Stomach (tissue), 9 donors: ENCODE data around the gene C10orf105. TPM values are rescaled to one million over a fixed set of nuclear protein-coding genes. Genes with fewer than 3 reads are reported as not detected.

Experiments
- DNase-seq, 2 donors: peaks; one replicate each; pipeline versions ENCODE4 v3.0.0 to v3.0.0-alpha.2; 2013 to 2019
- H3K27ac ChIP-seq, 5 donors: fragments of 200-600 bp in 4 of 5; sonication (generic) in 4 of 5; one replicate each; pipeline ENCODE4 v1.5.1; 2013 to 2019; ENCODE audit warnings: mild to moderate bottlenecking in 1 of 5, moderate library complexity in 1 of 5
- H3K27me3 ChIP-seq, 3 donors: fragments of 200-600 bp; sonication (generic); one replicate each; pipeline ENCODE4 v1.5.1; 2017 to 2019; ENCODE audit warnings: mixed run types in 1 of 3
- H3K36me3 ChIP-seq, 4 donors: fragments of 200-600 bp; sonication (generic); 1 replicate in 3 of 4; 2 replicates in 1 of 4; pipeline ENCODE4 v1.5.1; 2016 to 2019
- H3K4me1 ChIP-seq, 4 donors: fragments of 200-600 bp; sonication (generic); one replicate each; pipeline ENCODE4 v1.5.1; 2016 to 2019
- H3K4me3 ChIP-seq, 4 donors: fragments of 200-600 bp; sonication (generic) in 3 of 4; one replicate each; pipeline ENCODE4 v1.5.1; 2016 to 2019; ENCODE audit warnings: mild to moderate bottlenecking in 1 of 4
- H3K9me3 ChIP-seq, 4 donors: fragments of 200-600 bp; sonication (generic); one replicate each; pipeline ENCODE4 v1.5.1; 2016 to 2019
- CTCF ChIP-seq, 7 experiments: fragments of 450-650 bp in 4 of 7; fragments of 200-600 bp in 3 of 7; sonication (generic) in 3 of 7; IDR thresholded peaks; one replicate each; pipeline ENCODE4 v1.5.1; 2016 to 2019; ENCODE audit warnings: antibody characterized with exemption in 7 of 7, control low read depth in 2 of 7, mild to moderate bottlenecking in 1 of 7
- EP300 ChIP-seq: sonication (generic); formaldehyde crosslinking; IDR thresholded peaks from one replicate; pipeline ENCODE4 v1.6.1; 2017; ENCODE audit warnings: antibody characterized with exemption
- POLR2A ChIP-seq, 4 donors: fragments of 450-650 bp; IDR thresholded peaks; one replicate each; pipeline ENCODE4 v1.6.1; 2016; ENCODE audit warnings: antibody characterized with exemption in 4 of 4, control low read depth in 2 of 4, mild to moderate bottlenecking in 1 of 4, moderate library complexity in 1 of 4
- POLR2AphosphoS5 ChIP-seq, 3 donors: sonication (generic); formaldehyde crosslinking; IDR thresholded peaks; one replicate each; pipeline ENCODE4 v1.6.1; 2016; ENCODE audit warnings: antibody characterized with exemption in 3 of 3
- WGBS, 5 donors: extraction: QIAGEN DNeasy Blood & Tissue Kit in 3 of 5; methylation state at CpG; one replicate each; pipeline versions ENCODE4 v1.1.5 to v1.1.7; 2013 to 2018; 5-methylcytosine and 5-hydroxymethylcytosine counted together
- intact Hi-C: fragments of 100-400 bp; cut with DNase I; formaldehyde crosslinking; loops from one replicate; pipeline ENCODE4 v1.15.1; 2023; ENCODE audit warnings: low total_unique reads
- polyA plus RNA-seq, 3 donors: library from polyadenylated mRNA; stranded (reverse); fragments of 200-250 nt; gene quantifications; one replicate each; pipeline ENCODE4 v1.2.3, GENCODE V29; 2013
- total RNA-seq, 5 donors: library from RNA; depleted of rRNA; stranded (reverse); fragments of >200 nt; gene quantifications; one replicate each; pipeline versions ENCODE4 v1.1.0 to v1.2.3, GENCODE V29; 2014 to 2016
- donor health status: healthy with polysubstance abuse.
- donor health status: Bipolar disorder and iron deficiency.
- donor health status: healthy.

C10orf105 gene
- total and polyA plus RNA-seq, 8 donors = 0.03 TPM; not detected in 7

- DNase-seq = no peak
- no peak for TF ChIP-seq CTCF (IDR thresholded peaks at IDR 0.05)
- H3K27me3 ChIP-seq = no peaks in the 10 kb centered on the region
- no peaks in the 10 kb centered on the region for H3K4me1 ChIP-seq
- no peak overlapping the region for H3K4me3 ChIP-seq
- no peaks in the 10 kb centered on the region for H3K36me3 ChIP-seq
- WGBS, 5 donors = 77 to 84% (median 81%) methylated on average over 10 of the region's 10 CpGs
- no peak overlapping the region for H3K27ac ChIP-seq
- intact Hi-C loops = no loop called here
- H3K9me3 ChIP-seq = no peaks in the 10 kb centered on the region
Observed at GRCh38 chr10:71678057-71678805, 41.3 kb downstream of the C10orf105 start.

- intact Hi-C loops = no loop called here
- no peak for TF ChIP-seq POLR2A (IDR thresholded peaks at IDR 0.05)
- TF ChIP-seq POLR2AphosphoS5 (IDR thresholded peaks at IDR 0.05) = no peak
- Histone ChIP-seq H3K9me3 (no peaks in the 10 kb centered on the region), H3K27me3 (no peaks in the 10 kb centered on the region), H3K27ac (no peak overlapping the region), H3K4me3 (no peak overlapping the region), H3K4me1 (no peaks in the 10 kb centered on the region), H3K36me3 (no peaks in the 10 kb centered on the region)
- DNase-seq = no peak
- 89 to 97% (median 93%) methylated on average over 17 of the region's 17 CpGs for WGBS, 5 donors
Observed at GRCh38 chr10:71677261-71677660, 42.3 kb downstream of the C10orf105 start.

- H3K27me3 ChIP-seq = no peaks in the 10 kb centered on the region
- H3K27ac ChIP-seq = no peak overlapping the region
- no peak for TF ChIP-seq POLR2A (IDR thresholded peaks at IDR 0.05)
- no peak for TF ChIP-seq CTCF (IDR thresholded peaks at IDR 0.05)
- no peak for TF ChIP-seq EP300
- no peak for TF ChIP-seq POLR2AphosphoS5 (IDR thresholded peaks at IDR 0.05)
- WGBS, 5 donors = 93 to 95% (median 94%) methylated on average over 6 of the region's 6 CpGs
- H3K4me3 ChIP-seq = no peak overlapping the region
- no peaks in the 10 kb centered on the region for H3K36me3 ChIP-seq
- no peaks in the 10 kb centered on the region for H3K9me3 ChIP-seq
- intact Hi-C loops = no loop called here
- DNase-seq = no peak
- H3K4me1 ChIP-seq = no peaks in the 10 kb centered on the region
Observed at GRCh38 chr10:71675295-71675970, 44.1 kb downstream of the C10orf105 start.

- Histone ChIP-seq H3K36me3 (no peaks in the 10 kb centered on the region), H3K9me3 (no peaks in the 10 kb centered on the region), H3K4me3 (no peak overlapping the region), H3K27ac (no peak overlapping the region), H3K4me1 (no peaks in the 10 kb centered on the region), H3K27me3 (no peaks in the 10 kb centered on the region)
- intact Hi-C loops = no loop called here
- WGBS, 5 donors = 70 to 79% (median 70%) methylated on average over 13 to 16 of the region's 16 CpGs
- DNase-seq = no peak
- no peak for TF ChIP-seq POLR2AphosphoS5 (IDR thresholded peaks at IDR 0.05)
- TF ChIP-seq CTCF (IDR thresholded peaks at IDR 0.05) = no peak
- TF ChIP-seq POLR2A (IDR thresholded peaks at IDR 0.05) = no peak
Observed at GRCh38 chr10:71671994-71672946, 47.3 kb downstream of the C10orf105 start.
